Smooth muscle cell of trachea (primary cell): ENCODE data around the gene TMIGD3. TPM values are rescaled to one million over a fixed set of nuclear protein-coding genes. Genes with fewer than 3 reads are reported as not detected.

Experiments
- total RNA-seq: library from RNA; depleted of rRNA; stranded (reverse); fragments of >200 nt; gene quantifications from 2 replicates; pipeline ENCODE4 v1.2.1, GENCODE V29; 2014

The TMIGD3 gene
- total RNA-seq, result not detected in 2 replicates

GRCh38 chr1:111503585-111504060 lies at the start of gene TMIGD3, which contains the start of gene ADORA3:
TSS of gene TMIGD3 (minus strand) at chr1:111503633. CDS start at chr1:111503354, 279 bp downstream.
TSS of gene ADORA3 (minus strand) at chr1:111503633. CDS start at chr1:111503354, 279 bp downstream.

GRCh38 chr1:111448918-111449702 lies 54.3 kb downstream of the TMIGD3 start, which contains the start of the genes ATP5PB and WDR77:
TSS of gene ATP5PB (plus strand) at chr1:111449464. CDS start at chr1:111449542, 78 bp downstream.
TSS of gene WDR77 (minus strand) at chr1:111449256. CDS start at chr1:111449169, 87 bp downstream.

Other genes starting within 250 kb of the TMIGD3 start
- not detected in 2 replicates for gene CHIA, start 212.8 kb downstream of the TMIGD3 start, total RNA-seq
- 0.99 TPM in 1 of 2 replicates, not detected in the other for gene OVGP1, start 75.9 kb downstream of the TMIGD3 start, total RNA-seq
- gene WDR77, start 54.4 kb downstream of the TMIGD3 start, total RNA-seq, result 33.0 and 39.9 TPM in 2 replicates
- 216 and 440 TPM in 2 replicates for gene ATP5PB, start 54.2 kb downstream of the TMIGD3 start, total RNA-seq
- gene C1orf162, start 29.6 kb downstream of the TMIGD3 start, total RNA-seq, result 0.29 and 0.33 TPM in 2 replicates
- not detected in 2 replicates for gene ADORA3, start within 50 bp of the TMIGD3 start, total RNA-seq
- gene RAP1A, start 116.2 kb upstream of the TMIGD3 start, total RNA-seq, result 18.2 and 40.0 TPM in 2 replicates
- gene INKA2, start 235.8 kb upstream of the TMIGD3 start, total RNA-seq, result 0.29 and 2.6 TPM in 2 replicates